K562 (cell line): ENCODE measurements around the gene LAMA2.

Experiments
- ATF4 ChIP-seq: fragments of 450-650 bp; formaldehyde crosslinking; IDR thresholded peaks from 2 replicates; pipeline ENCODE4 v1.4.0; 2022; ENCODE audit warnings: mild to moderate bottlenecking, moderate library complexity
- POLR2A ChIP-seq: fragments of 450-650 bp; conservative IDR thresholded peaks from 2 replicates; pipeline ENCODE4 v1.6.1; 2016
- SIX5 ChIP-seq, 2 experiments: IDR thresholded peaks; 2 replicates each; pipeline ENCODE4 v1.6.1; 2011; ENCODE audit warnings: low read length in 2 of 2, borderline replicate concordance in 1 of 2, low read depth in 1 of 2, mild to moderate bottlenecking in 1 of 2, moderate library complexity in 1 of 2; ENCODE audit not compliant: insufficient read depth in 1 of 2
- SMAD1 ChIP-seq: fragments of 150-350 bp; IDR thresholded peaks from 2 replicates; pipeline ENCODE4 v1.6.1; 2014; ENCODE audit warnings: low read length, low read depth; ENCODE audit not compliant: partially characterized antibody
- ZBTB1 ChIP-seq: sonication (generic); formaldehyde crosslinking; IDR thresholded peaks from 2 replicates; pipeline ENCODE4 v1.8.1; 2023; ENCODE audit warnings: missing genetic modification reagents, low read depth, mild to moderate bottlenecking, borderline replicate concordance
- ZKSCAN1 ChIP-seq: fragments of 150-350 bp; IDR thresholded peaks from 2 replicates; pipeline ENCODE4 v1.6.1; 2016; ENCODE audit warnings: low read depth, low read length
- TF ChIP-seq, protein P1 (sequence below), 3 experiments: IDR thresholded peaks in 2 of 3; conservative IDR thresholded peaks in 1 of 3; 2 replicates each; pipeline ENCODE4 v1.5.1; 2011 to 2012; ENCODE audit warnings: low read length in 3 of 3, mild to moderate bottlenecking in 3 of 3, control low read depth in 2 of 3, improper control_type of control experiment in 1 of 3, inconsistent platforms in 1 of 3, low read depth in 1 of 3, mixed read lengths in 1 of 3, moderate library complexity in 1 of 3; ENCODE audit not compliant: insufficient read depth in 2 of 3
- TF ChIP-seq, protein P2 (sequence below): sonication (generic); formaldehyde crosslinking; IDR thresholded peaks from 2 replicates; pipeline ENCODE4 v1.5.0; 2020; ENCODE audit warnings: missing genetic modification reagents

DNA sequence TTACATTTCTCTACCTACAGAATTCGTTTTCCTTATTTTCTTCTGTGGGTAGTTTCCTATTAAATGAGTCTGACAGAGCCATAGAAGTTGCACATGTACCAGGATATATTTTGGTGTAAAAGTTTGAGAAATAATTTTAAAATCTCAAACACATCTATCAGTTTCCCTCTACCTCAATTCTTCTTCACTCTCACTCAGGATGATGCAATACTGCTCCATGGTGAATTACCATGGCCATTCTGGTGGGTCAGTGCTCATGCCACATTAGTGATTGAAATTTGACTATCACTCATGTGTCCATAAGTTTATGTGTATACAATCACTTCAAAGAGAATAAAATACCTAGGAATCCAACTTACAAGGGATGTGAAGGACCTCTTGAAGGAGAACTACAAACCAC lies 675.3 kb downstream of the LAMA2 start:
- no peak for TF ChIP-seq SMAD1
- TF ChIP-seq ATF4, result no peak
- TF ChIP-seq, protein P1, sequence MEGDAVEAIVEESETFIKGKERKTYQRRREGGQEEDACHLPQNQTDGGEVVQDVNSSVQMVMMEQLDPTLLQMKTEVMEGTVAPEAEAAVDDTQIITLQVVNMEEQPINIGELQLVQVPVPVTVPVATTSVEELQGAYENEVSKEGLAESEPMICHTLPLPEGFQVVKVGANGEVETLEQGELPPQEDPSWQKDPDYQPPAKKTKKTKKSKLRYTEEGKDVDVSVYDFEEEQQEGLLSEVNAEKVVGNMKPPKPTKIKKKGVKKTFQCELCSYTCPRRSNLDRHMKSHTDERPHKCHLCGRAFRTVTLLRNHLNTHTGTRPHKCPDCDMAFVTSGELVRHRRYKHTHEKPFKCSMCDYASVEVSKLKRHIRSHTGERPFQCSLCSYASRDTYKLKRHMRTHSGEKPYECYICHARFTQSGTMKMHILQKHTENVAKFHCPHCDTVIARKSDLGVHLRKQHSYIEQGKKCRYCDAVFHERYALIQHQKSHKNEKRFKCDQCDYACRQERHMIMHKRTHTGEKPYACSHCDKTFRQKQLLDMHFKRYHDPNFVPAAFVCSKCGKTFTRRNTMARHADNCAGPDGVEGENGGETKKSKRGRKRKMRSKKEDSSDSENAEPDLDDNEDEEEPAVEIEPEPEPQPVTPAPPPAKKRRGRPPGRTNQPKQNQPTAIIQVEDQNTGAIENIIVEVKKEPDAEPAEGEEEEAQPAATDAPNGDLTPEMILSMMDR (IDR thresholded peaks at IDR 0.05 in 2 of 3, conservative IDR thresholded peaks at IDR 0.05 in 1 of 3; ENCODE audit: insufficient read depth in 2 of 3, low read depth in 1 of 3, low read length in 3 of 3), result no peak
- no peak for TF ChIP-seq ZBTB1 (CRISPR knock-in tag)
- no peak for TF ChIP-seq POLR2A
- no peak for TF ChIP-seq ZKSCAN1
- TF ChIP-seq, protein P2, sequence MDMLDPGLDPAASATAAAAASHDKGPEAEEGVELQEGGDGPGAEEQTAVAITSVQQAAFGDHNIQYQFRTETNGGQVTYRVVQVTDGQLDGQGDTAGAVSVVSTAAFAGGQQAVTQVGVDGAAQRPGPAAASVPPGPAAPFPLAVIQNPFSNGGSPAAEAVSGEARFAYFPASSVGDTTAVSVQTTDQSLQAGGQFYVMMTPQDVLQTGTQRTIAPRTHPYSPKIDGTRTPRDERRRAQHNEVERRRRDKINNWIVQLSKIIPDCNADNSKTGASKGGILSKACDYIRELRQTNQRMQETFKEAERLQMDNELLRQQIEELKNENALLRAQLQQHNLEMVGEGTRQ (CRISPR knock-in tag), result no peak
- TF ChIP-seq SIX5 (IDR thresholded peaks at IDR 0.05; ENCODE audit: borderline replicate concordance in 1 of 2, insufficient read depth in 1 of 2, low read depth in 1 of 2, low read length in 2 of 2), result no peak
